ENCODE results near the gene COL27A1.

COL27A1 gene

DNA sequence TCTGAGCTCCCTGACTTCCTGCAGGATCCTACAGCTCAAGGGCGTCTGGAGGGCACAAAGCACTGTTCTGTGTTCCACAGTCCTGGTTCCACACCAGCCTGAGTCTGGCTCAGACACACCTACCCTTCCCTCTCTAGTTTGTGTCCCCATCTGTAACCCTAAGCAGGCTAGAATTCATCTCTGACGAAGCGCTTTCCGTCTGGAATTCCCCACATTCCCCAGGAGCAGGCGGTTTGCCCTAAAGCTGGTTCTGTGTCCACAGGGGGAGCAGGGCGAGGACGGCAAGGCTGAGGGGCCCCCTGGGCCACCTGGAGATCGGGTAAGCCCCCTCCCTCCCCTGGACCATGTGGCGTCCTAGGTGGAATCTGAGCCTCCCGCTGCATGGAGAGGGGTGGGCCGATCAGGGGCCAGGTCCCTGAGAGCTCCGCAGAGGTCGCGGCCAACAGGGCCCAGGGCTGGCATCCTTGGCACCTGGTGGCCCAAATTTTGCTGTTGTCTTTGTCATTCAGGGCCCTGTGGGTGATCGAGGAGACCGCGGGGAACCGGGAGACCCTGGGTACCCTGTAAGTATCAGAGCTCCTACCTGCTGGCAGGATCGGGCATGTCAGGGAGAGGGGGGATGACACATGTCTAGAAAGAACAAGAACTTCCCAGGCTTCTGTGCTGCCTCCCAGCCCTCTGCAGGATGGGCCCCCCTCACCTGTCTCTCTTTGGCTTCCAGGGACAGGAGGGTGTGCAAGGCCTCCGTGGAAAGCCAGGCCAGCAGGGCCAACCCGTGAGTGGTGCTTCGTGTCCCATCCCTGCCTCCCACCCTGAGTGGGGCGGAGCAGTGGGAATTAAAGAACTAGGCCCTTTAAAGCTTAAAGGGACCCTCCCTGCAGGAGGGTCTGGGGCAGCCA is 133.1 kb downstream of the COL27A1 start:
- CTCF ChIA-PET, result interaction anchor here (1.1 to 7.7 kb wide), 4 partner anchors 26 to 206 kb away, joined by 3 to 80 read pairs (median 8); partner anchors contain the start of gene COL27A1
- no peak for DNase-seq (ENCODE audit: extremely low spot score)
- TF ChIP-seq, protein P1, sequence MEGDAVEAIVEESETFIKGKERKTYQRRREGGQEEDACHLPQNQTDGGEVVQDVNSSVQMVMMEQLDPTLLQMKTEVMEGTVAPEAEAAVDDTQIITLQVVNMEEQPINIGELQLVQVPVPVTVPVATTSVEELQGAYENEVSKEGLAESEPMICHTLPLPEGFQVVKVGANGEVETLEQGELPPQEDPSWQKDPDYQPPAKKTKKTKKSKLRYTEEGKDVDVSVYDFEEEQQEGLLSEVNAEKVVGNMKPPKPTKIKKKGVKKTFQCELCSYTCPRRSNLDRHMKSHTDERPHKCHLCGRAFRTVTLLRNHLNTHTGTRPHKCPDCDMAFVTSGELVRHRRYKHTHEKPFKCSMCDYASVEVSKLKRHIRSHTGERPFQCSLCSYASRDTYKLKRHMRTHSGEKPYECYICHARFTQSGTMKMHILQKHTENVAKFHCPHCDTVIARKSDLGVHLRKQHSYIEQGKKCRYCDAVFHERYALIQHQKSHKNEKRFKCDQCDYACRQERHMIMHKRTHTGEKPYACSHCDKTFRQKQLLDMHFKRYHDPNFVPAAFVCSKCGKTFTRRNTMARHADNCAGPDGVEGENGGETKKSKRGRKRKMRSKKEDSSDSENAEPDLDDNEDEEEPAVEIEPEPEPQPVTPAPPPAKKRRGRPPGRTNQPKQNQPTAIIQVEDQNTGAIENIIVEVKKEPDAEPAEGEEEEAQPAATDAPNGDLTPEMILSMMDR (IDR thresholded peaks at IDR 0.05; ENCODE audit: control extremely low read depth, extremely low read depth, low read depth, missing control alignments), result no peak
- POLR2A ChIA-PET, result no interaction called here

DNA sequence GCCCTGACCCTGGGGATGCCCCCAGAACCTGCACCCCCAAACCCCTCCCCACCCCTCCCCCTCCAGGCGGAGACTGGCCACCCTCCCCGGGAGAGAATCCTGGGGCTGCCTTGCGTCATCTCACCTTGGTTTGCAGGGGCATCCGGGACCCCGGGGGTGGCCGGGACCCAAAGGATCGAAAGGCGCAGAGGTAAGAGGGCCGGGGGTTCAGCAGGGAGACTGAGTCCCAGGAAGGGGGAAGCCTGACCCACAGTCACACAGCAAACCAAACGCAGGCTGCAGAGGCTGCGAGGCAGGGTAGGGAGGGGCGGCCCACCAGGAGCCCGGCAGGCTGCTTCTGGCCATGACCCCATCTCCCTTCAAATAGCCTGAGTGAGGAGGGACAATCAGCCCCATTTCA is 133.8 kb downstream of the COL27A1 start:
- no peak for DNase-seq (ENCODE audit: extremely low spot score)
- ChIA-PET POLR2A (no interaction called here), CTCF (interaction anchor here (2.5 to 7.7 kb wide), 5 partner anchors 9 to 206 kb away, joined by 12 to 80 read pairs (median 18); no protein-coding TSS in a partner anchor)
- TF ChIP-seq, protein P1 (IDR thresholded peaks at IDR 0.05; ENCODE audit: control extremely low read depth, extremely low read depth, low read depth, missing control alignments), result no peak

DNA sequence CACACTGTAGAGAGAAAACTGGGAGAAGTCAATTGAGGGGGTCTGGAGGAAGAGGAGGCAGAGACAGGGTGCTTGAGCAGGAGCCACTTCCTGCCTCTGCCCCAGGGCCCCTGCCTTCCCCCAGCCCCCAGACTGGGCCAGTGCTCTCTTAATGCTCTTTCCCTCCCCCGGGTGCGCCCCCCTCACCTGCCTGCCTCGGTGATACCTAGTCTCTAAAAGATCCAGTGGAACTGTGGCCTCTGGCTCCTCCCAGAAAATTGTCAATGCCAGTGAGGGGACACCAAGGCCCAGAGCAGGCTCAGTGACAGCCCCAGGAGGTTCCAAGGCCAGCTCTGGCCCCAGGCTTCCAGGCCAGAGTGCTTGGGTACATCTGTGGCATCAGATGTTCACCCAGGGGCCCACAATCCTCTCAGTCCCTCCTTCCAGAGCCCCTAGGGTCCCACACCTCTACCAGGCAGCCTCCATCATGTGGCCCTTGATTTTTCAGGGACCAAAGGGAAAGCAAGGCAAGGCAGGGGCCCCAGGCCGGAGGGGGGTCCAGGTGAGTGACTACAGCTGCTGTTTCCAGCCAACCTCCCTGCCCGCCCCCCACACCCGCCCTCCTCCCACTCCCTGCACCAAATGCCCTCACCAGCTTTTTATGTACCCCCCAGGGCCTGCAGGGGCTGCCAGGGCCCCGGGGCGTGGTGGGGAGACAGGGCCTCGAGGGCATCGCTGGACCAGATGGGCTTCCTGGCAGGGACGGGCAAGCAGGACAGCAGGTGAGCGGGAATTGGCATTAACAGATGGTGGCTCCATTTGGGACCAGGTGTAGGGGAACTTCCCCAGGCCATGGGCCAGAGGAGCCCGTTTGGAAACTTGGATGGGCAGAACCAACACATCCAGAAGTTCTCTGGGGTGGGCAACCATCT is 134.5 kb downstream of the COL27A1 start:
- ChIA-PET POLR2A (no interaction called here), CTCF (interaction anchor here (0.7 to 7.7 kb wide), 22 partner anchors 8 to 234 kb away, joined by 3 to 80 read pairs (median 9); partner anchors contain the start of genes AMBP and KIF12)
- TF ChIP-seq, protein P1 (IDR thresholded peaks at IDR 0.05; ENCODE audit: control extremely low read depth, extremely low read depth, low read depth, missing control alignments), result no peak
- no peak for DNase-seq (ENCODE audit: extremely low spot score)

DNA sequence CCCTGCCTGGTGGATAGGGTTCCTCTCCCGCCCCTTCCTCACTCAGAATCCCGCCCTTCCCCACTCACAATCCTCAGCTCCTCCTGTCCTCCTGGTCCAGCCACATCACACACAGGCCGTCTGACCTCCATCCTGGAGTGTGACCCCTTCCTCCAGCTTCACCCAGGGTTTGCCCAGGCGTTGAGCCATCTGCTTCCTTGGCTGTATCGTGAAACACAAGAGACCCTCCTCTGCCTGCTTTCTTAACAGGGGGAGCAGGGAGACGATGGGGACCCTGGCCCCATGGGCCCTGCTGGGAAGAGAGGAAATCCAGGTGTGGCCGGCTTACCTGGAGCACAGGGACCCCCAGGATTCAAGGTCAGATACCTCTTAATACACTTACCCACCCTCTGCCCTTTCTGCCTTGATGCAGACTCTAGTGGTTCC is 135.2 kb downstream of the COL27A1 start:
- POLR2A ChIA-PET, result no interaction called here
- TF ChIP-seq, protein P1 (IDR thresholded peaks at IDR 0.05; ENCODE audit: control extremely low read depth, extremely low read depth, low read depth, missing control alignments), result no peak
- no peak for DNase-seq (ENCODE audit: extremely low spot score)

DNA sequence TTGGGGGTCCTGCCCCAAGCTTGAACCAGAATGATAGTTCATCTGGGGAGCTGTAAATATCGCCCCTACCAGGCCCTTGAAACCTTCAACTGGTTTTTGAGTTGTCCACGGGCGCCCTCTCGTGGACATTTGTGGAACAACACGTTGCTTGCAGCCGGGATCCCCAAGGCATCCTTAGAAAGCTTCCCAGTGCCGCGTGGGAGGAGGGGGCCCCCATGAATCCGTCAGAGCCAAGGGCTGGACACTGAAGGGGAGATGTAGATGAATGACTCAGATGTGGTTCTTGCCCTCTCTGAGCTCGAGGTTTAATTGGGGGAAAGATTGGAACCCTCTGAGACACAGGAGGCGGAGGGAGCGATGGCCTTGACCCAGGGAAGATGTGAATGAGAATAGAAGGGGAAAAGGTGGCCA is 135.7 kb downstream of the COL27A1 start:
- ChIA-PET CTCF (interaction anchor here (0.6 to 7.7 kb wide), 45 partner anchors 9 to 235 kb away, joined by 3 to 80 read pairs (median 6); partner anchors contain the start of genes AMBP, COL27A1 and KIF12), POLR2A (no interaction called here)
- DNase-seq (ENCODE audit: extremely low spot score), result peak; percentile 76
- TF ChIP-seq, protein P1 (IDR thresholded peaks at IDR 0.05; ENCODE audit: control extremely low read depth, extremely low read depth, low read depth, missing control alignments), result peak; percentile 93

More for the DNA sequence above, 135.2 kb downstream of the COL27A1 start:
- CTCF ChIA-PET, result interaction anchor here (0.6 to 7.7 kb wide), 39 partner anchors 8 to 234 kb away, joined by 3 to 80 read pairs (median 6); partner anchors contain the start of genes AMBP, COL27A1 and KIF12
